IPS DF 6.9 (cell line): ENCODE data around the gene LDB3.
"Not testable (repeated sequence)": the region's sequence is repeated elsewhere in the genome, so short reads cannot be mapped to it uniquely, and the experiment has no call there.

Experiments
- DNase-seq: peaks from one replicate; pipeline ENCODE4 v3.0.0-alpha.2; 2013; ENCODE audit warnings: low read depth, low spot score
- H3K27ac ChIP-seq: one replicate; pipeline ENCODE4 v1.5.1; 2013; ENCODE audit warnings: low read length, control low read depth
- H3K27me3 ChIP-seq: 2 replicates; pipeline ENCODE4 v1.6.1; 2013; ENCODE audit warnings: mild to moderate bottlenecking, low read length; ENCODE audit not compliant: control insufficient read depth, insufficient read depth
- H3K36me3 ChIP-seq: 2 replicates; pipeline ENCODE4 v1.6.1; 2013; ENCODE audit warnings: low read length; ENCODE audit not compliant: control insufficient read depth, insufficient read depth
- H3K4me1 ChIP-seq: 2 replicates; pipeline ENCODE4 v1.6.1; 2013; ENCODE audit warnings: low read length; ENCODE audit not compliant: control insufficient read depth, insufficient read depth
- H3K4me3 ChIP-seq: 2 replicates; pipeline ENCODE4 v1.5.1; 2013; ENCODE audit warnings: mild to moderate bottlenecking, low read length
- H3K9me3 ChIP-seq: 2 replicates; pipeline ENCODE4 v1.6.1; 2013; ENCODE audit warnings: low read length, inconsistent platforms; ENCODE audit not compliant: control insufficient read depth, insufficient read depth
- WGBS: extraction: QIAGEN DNeasy Blood & Tissue Kit; methylation state at CpG from one replicate; pipeline ENCODE4 v1.1.7; 2013; ENCODE audit warnings: mixed read lengths, missing lambda C conversion rate; ENCODE audit not compliant: insufficient read length, insufficient coverage; 5-methylcytosine and 5-hydroxymethylcytosine counted together

LDB3 gene

GRCh38 chr10:86732771-86733170 is 64.5 kb downstream of the LDB3 start:
- Histone ChIP-seq H3K27me3 (no peaks in the 10 kb centered on the region), H3K27ac (no peak overlapping the region), H3K9me3 (no peaks in the 10 kb centered on the region), H3K4me1 (peaks cover 2% of the 10 kb centered on the region; the same call in 1 of the 2 replicates), H3K4me3 (no peak overlapping the region), H3K36me3 (no peaks in the 10 kb centered on the region)
- DNase-seq, result no peak
- WGBS, result no CpG with 5 or more reads among the region's 13 CpGs

GRCh38 chr10:86733260-86733671 is 65.0 kb downstream of the LDB3 start:
- Histone ChIP-seq H3K4me1 (peaks cover 2% of the 10 kb centered on the region; the same call in 1 of the 2 replicates), H3K36me3 (no peaks in the 10 kb centered on the region), H3K4me3 (no peak overlapping the region), H3K9me3 (no peaks in the 10 kb centered on the region), H3K27me3 (no peaks in the 10 kb centered on the region), H3K27ac (no peak overlapping the region)
- DNase-seq, result no peak
- no CpG with 5 or more reads among the region's 8 CpGs for WGBS

- no peak overlapping the region for H3K4me3 ChIP-seq
- no peak for DNase-seq
- WGBS, result no CpG with 5 or more reads among the region's 4 CpGs
- no peaks in the 10 kb centered on the region for H3K36me3 ChIP-seq
- no peaks in the 10 kb centered on the region for H3K9me3 ChIP-seq
- H3K4me1 ChIP-seq, result peaks cover 2% of the 10 kb centered on the region; the same call in 1 of the 2 replicates
- no peaks in the 10 kb centered on the region for H3K27me3 ChIP-seq
- H3K27ac ChIP-seq, result no peak overlapping the region
Measured at GRCh38 chr10:86734207-86734988, 66.1 kb downstream of the LDB3 start.

DNA sequence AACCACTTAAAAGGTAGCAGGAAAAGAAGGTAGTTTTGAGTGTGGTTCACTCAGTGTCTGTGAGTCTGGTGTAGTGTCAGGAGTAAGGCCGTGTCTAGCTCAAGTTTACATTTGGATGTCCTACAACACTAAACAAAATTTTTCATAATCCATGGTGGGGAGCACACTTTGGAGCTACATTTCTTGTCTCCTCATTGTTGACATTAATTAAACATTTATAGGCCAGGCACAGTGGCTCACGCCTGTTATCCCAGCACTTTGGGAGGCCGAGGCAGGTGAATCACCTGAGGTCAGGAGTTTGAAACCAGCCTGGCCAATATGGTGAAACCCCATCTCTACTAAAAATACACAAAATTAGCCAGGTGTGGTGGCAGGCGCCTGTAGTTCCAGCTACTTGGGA is 67.0 kb downstream of the LDB3 start:
- H3K27me3 ChIP-seq, DNase-seq, H3K36me3 ChIP-seq, H3K4me3 ChIP-seq, H3K27ac ChIP-seq, H3K4me1 ChIP-seq, H3K9me3 ChIP-seq: not testable (repeated sequence)
- WGBS, result no CpG with 5 or more reads among the region's 4 CpGs

DNA sequence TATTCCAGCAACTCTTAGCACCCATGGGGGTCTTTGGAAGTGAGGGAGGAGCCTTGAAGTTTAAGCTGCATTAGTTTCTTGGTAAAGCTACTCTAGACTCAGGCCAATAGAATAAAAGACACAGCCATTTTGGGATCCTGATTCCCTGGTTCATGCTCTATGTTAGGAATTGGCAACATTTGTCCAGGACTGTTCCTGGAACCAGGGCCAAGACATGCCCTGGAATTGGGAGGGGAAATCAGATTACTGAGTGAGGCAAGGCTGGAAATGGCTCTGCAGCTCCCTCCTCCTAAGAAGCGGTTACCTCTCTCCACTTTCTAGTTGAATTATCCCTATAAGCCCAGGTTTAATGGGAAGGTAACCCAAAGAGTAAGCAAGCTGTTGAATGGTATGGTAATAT is 73.9 kb downstream of the LDB3 start:
- no peaks in the 10 kb centered on the region for H3K9me3 ChIP-seq
- no CpG with 5 or more reads among the region's 1 CpG for WGBS
- H3K4me1 ChIP-seq, result no peaks in the 10 kb centered on the region
- H3K4me3 ChIP-seq, result no peak overlapping the region
- no peaks in the 10 kb centered on the region for H3K36me3 ChIP-seq
- no peak overlapping the region for H3K27ac ChIP-seq
- DNase-seq, result no peak
- no peaks in the 10 kb centered on the region for H3K27me3 ChIP-seq

DNA sequence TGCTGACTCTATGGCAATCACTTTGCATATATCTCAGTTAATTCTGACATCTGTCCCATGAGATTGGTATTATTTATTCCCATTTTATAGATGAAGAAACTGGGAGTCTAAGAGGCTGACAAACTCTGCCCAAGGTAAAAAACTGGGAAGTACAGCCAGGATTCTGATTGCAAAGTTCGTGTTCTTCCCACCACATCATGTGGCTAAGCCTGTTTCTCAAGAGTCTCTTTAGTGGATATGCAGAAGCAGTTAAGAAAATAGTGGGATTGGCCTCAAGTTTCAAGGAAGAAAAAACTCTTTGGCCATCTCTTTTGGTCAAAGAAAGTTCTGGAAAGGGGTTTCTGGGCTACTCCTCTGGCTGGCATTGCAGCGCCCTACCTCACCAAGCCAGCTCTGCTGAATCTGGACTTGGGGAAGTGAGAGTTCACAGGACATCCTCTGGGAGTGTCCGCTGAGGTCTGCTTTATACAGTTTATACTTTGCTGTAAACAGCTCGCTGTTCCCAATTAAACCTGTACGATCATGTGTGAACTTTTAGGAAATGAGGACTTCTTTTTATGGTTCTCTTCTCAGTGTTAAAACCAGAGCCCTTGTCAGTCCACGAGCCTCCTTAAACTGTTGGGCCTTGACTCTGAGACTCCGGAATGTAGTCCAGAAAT is 75.9 kb downstream of the LDB3 start:
- Histone ChIP-seq H3K36me3 (no peaks in the 10 kb centered on the region), H3K27me3 (no peaks in the 10 kb centered on the region), H3K27ac (no peak overlapping the region), H3K4me3 (no peak overlapping the region), H3K4me1 (no peaks in the 10 kb centered on the region), H3K9me3 (no peaks in the 10 kb centered on the region)
- DNase-seq, result no peak
- no CpG with 5 or more reads among the region's 7 CpGs for WGBS

- H3K36me3 ChIP-seq, result 0 out of 2 replicates have a peak, but pooled peaks cover 3% of the 10 kb centered on the region
- WGBS, result no CpG with 5 or more reads among the region's 7 CpGs
- 0 out of 2 replicates have a peak, but pooled peaks cover 1% of the 10 kb centered on the region for H3K4me1 ChIP-seq
- no peaks in the 10 kb centered on the region for H3K9me3 ChIP-seq
- no peak overlapping the region for H3K4me3 ChIP-seq
- no peak overlapping the region for H3K27ac ChIP-seq
- no peak for DNase-seq
- H3K27me3 ChIP-seq, result no peaks in the 10 kb centered on the region
Measured at GRCh38 chr10:86747796-86748581, 79.7 kb downstream of the LDB3 start.

GRCh38 chr10:86749854-86750253 is 81.5 kb downstream of the LDB3 start:
- no peak overlapping the region for H3K27ac ChIP-seq
- peaks cover 3% of the 10 kb centered on the region; the same call in 1 of the 2 replicates for H3K4me1 ChIP-seq
- no peak overlapping the region for H3K4me3 ChIP-seq
- no peaks in the 10 kb centered on the region for H3K27me3 ChIP-seq
- H3K36me3 ChIP-seq, result 0 out of 2 replicates have a peak, but pooled peaks cover 3% of the 10 kb centered on the region
- DNase-seq, result no peak
- WGBS, result no CpG with 5 or more reads among the region's 9 CpGs
- no peaks in the 10 kb centered on the region for H3K9me3 ChIP-seq

DNA sequence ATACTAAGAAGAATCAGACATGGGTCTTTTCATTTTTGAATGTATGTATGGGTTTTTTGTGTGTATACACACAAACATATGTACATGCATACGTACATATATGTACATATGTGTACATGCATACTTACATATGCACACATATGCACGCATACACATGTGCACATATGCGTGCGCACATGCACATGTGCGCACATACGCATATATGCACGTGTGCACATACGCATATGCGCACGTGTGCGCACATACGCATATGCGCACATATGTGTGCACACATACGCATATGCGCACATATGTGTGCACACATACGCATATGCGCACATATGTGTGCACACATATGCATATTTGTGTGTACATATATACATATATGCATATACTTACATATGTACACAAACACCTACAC is 83.2 kb downstream of the LDB3 start:
- Histone ChIP-seq H3K9me3 (no peaks in the 10 kb centered on the region), H3K36me3 (0 out of 2 replicates have a peak, but pooled peaks cover 3% of the 10 kb centered on the region), H3K27ac (no peak overlapping the region), H3K4me1 (peaks cover 3% of the 10 kb centered on the region; the same call in 1 of the 2 replicates), H3K27me3 (no peaks in the 10 kb centered on the region), H3K4me3 (no peak overlapping the region)
- no peak for DNase-seq
- no CpG with 5 or more reads among the region's 17 CpGs for WGBS

DNA sequence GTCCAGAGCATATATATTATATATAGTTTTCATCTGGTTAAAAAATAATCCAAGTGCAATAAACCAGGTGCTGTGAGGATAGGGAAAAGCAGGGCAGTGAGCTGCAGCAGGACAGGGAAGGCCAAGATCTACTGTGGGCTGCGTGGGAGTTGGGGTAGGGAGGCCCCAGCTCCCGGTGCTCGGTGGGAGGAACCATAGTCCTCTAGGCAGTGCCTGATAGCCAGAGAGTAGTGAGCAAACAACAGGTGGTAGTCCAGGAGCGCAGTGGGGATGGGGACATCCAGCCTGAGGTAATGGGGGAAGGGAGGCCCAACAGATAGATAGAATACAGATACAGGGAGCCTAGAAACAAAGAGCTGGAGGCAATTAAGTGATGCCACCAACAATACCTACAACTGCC is 84.0 kb downstream of the LDB3 start:
- Histone ChIP-seq H3K4me3 (no peak overlapping the region), H3K9me3 (no peaks in the 10 kb centered on the region), H3K36me3 (0 out of 2 replicates have a peak, but pooled peaks cover 3% of the 10 kb centered on the region), H3K4me1 (peaks cover 3% of the 10 kb centered on the region; the same call in 1 of the 2 replicates), H3K27me3 (no peaks in the 10 kb centered on the region), H3K27ac (no peak overlapping the region)
- no peak for DNase-seq
- WGBS, result no CpG with 5 or more reads among the region's 4 CpGs
